ENCODE measurements around the gene STK11.
"Not testable (repeated sequence)": the region's sequence is repeated elsewhere in the genome, so short reads cannot be mapped to it uniquely, and the experiment has no call there.

The STK11 gene

DNA sequence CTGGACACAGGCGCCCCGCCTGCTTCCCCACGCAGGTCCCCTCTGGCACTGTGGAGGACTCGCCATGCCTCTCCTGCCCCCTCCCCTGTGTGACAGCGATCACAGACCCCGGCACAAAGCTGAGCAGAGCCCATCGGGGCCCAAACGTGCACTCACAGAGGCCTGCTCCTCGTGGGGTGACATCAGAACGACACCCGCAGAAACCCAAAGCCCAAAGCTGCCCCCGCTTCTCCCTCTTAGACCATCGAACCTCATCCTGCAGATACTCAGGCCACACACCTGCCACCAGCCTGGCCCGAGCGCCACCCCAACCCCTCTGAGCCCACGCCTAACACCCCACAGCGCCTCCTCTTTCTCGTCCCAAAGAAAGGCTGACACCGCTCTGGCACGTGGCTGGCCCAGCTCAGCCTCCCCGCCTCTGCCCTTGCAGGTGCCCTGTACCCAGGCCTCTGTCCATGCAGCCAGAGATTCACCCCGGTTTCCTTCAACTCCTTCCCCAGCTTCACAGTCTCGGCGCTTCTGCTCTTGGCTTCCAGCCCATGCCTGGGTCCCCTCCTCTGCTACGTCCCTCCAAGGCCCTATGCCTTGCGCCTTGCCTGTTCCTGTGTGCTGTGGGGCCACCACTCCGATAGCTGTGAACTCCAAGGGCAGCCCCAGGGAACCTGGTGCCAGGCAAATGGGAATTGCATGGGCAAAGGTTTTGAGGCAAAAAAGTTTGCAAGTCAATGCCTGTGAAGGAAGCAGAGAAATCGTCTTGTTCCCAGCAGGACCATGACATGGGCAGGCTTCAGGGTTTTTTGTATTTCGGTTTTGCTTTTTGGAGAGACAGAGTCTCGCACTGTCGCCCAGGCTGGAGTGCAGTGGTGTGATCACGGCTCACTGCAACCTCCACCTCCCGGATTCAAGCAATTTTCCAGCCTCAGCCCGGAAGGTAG, 33.1 kb downstream of the STK11 start:
- no peak for DNase-seq

DNA sequence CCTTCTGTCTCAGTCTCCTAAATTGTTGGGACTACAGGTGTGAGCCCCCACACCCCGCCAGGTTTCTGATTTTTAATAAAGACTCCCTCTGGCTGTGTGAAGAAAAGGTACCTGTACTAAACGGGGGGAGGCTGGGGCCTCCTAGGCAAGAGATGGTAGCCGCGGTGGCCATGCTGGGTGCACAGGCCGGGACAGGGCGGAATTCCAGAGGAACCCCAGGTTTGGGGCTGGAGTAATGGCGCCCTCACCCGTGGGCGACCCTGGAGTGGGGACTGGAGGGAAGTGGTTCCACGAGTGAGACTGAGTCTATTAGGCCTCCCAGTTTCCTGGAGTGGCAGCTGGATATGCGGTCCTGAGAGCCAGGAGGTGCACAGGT, 33.8 kb downstream of the STK11 start:
- no peak for DNase-seq

DNA sequence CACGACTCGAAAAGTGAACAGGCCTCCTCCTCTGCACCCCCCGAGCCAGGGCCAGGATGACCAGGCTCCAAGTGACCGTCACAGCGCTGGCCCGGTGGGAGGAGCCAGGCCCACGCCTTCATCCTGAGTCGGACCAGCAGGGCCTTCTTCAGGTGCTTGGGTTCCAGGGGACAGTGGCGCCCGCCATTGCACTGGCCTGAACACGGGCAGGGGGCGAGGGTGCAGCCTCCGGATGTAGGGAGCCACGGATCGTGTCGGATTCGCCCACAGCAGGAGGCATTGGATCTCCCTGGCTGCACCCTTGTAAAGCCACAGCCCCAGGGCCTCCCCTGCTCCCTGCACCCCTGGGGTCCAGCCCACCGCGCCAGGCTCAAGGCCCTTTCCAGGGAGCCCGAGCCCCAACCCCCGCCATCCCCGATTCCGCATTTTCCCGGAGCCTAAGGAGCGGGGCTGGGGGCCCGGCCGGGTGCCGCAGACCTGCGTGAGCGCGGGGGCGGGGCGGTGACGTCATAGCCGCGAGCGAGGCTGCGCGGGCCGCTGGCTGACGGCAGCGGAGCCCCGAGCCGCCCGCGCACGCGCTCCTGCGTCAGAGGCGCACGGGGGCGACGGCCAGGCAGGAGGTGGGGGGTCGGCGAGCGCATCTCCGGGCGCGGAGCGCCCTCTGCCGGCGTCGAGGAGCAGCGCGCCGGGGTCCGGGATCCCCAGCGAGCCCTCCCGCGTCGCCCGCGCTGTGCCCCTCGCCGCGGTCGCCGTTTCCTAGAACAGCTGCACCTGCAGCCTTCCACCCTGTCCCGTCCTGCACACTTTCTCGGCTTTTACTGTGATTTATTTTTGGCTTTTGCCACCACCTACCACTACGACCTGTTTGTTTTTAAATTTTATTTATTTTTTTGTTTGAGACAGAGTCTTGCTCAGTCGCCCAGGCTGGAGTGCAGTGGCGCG, 34.5 kb downstream of the STK11 start:
- DNase-seq: peak; percentile 69 to 80

DNA sequence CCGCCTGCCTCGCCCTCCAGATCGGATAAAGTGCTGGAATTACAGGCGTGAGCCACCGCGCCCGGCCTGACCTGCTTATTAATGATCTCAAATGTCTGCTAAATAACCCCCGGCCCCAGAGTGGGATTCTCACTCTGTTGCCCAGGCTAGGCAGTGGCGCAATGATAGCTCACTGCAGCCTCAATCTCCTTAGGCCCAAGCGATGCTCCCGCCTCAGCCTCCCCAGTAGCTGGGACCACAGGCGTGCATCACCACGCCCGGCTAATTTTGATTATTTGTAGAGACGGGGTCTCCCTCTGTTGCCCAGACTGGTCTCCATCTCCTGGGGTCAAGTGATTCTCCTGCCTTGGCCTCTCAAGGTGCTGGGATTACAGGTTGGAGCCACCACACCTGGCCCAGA, 35.3 kb downstream of the STK11 start:
- no peak for DNase-seq

DNA sequence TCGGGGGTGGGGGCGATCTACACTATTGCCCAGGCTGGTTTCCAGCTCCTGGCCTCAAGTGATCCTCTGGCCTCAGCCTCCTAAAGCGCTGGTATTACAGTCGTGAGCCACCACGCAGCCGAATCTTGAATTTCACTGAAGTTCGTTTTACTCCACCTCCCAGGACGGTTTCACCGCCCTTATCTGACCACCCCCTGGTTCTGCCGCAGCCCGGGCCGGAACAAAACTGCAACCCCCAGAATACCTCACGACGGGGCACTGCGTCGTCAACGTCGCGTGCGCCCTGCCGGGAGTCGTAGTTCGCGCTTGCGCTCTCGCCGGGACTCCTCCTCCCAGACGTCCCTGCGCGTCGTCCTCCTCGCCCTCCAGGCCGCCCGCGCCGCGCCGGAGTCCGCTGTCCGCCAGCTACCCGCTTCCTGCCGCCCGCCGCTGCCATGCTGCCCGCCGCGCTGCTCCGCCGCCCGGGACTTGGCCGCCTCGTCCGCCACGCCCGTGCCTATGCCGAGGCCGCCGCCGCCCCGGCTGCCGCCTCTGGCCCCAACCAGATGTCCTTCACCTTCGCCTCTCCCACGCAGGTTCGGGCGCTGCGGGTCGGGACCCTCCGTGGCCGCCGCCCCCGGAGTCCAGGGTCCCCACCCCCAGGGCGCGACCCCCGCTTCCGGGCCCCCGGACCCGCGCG, 36.0 kb downstream of the STK11 start, which contains the start of gene ATP5F1D:
Gene ATP5F1D, plus strand, starts transcription at position 335 of the 679 bp plus-strand sequence. Its CDS starts 100 bp downstream, at position 435.
- peak; percentile 85 to 93 for DNase-seq

DNA sequence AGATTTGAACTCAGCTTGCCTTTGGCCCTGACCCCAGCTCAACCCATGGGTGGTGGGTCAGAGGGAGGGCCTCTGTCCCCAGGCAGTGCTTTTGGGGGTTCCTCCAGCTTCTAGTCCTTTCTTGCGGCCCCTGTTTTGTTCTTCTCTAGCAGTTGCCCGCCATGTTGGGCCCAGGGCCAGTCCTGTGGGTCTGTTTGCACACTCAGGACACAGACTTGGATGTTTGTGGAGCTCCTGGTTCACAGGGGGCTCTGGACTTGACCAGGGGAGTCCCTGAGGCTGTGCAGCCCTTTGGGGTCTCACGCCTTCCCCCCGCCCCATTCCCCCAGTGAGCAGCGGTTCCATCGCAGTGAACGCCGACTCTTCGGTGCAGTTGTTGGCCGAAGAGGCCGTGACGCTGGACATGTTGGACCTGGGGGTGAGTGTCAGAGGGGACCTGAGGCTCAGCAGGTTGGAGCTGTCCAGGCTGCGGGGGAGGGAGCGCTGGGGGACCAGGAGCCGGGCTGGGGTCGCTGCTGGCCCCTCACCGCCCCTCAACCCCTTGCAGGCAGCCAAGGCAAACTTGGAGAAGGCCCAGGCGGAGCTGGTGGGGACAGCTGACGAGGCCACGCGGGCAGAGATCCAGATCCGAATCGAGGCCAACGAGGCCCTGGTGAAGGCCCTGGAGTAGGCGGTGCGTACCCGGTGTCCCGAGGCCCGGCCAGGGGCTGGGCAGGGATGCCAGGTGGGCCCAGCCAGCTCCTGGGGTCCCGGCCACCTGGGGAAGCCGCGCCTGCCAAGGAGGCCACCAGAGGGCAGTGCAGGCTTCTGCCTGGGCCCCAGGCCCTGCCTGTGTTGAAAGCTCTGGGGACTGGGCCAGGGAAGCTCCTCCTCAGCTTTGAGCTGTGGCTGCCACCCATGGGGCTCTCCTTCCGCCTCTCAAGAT, 38.5 kb downstream of the STK11 start:
- peak; percentile 64 to 74 for DNase-seq

DNA sequence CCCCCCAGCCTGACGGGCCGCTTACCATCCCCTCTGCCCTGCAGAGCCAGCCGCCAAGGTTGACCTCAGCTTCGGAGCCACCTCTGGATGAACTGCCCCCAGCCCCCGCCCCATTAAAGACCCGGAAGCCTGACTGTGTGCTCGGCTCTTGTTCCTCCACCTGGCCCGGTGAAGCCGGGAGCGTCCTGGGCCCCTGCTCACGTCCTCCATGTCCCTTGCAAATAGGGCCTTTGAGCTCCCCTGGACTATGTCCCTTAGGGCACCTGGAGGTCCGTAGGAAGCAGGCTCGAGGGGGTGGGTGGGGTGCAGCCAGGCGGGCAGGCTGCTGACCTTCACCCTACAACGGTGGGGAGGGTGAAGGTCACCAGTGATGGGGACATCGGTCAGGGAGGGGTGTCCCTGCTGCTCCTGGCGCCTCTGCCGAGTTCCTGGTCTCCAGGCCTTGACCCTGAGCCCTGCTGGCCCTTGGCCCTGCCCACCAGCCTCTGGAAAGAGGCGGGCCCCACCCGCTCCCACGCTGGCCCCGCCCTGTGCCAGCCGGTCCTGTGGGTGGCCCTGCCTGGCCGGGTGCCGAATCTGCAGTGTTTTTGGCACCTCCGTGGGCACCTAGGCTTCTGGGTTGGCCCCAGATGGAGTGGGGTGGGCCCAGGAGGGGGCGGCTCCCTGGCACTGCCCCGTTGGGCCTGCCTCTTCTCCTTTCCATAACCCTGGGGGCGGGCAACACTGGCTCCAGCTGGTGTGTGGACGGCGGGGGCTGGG, 39.3 kb downstream of the STK11 start:
- no peak for DNase-seq

DNA sequence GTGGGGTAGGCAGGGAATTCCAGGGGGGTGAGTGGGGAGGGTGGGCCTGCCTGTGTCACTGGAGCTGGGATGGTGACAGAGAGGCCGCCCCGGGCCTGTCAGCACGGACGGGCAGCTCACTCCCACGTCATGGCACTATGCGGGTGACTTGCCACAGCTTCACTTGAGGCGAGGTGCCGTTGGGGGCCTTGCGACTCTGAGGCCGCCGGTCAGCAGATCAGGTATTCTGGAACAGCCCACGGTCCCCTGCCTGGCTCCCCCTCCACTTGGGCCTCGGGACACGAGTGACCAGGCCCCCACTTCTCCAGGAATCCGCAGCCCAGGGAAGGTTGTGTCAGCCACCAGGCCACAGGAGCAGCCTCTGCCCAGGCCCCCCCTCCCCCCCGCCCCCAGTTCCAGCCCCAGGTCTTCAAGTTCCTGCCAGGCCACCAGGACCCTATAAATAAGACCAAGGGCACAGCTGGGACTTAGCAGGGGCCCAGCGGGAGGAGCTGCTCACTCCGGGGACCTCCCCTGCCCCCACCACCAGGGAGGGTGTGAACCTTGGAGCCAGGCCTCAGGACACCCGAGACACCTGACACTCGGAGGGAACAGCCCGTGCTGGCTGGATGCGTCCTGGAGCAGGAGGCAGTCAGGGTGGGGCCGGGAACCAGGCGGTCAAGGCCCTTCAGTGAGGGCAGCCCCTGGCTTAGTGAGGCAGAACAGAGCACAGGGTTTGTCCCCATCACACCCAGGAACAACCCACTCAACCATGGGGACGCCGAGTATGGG, 40.1 kb downstream of the STK11 start:
- DNase-seq: no peak

DNA sequence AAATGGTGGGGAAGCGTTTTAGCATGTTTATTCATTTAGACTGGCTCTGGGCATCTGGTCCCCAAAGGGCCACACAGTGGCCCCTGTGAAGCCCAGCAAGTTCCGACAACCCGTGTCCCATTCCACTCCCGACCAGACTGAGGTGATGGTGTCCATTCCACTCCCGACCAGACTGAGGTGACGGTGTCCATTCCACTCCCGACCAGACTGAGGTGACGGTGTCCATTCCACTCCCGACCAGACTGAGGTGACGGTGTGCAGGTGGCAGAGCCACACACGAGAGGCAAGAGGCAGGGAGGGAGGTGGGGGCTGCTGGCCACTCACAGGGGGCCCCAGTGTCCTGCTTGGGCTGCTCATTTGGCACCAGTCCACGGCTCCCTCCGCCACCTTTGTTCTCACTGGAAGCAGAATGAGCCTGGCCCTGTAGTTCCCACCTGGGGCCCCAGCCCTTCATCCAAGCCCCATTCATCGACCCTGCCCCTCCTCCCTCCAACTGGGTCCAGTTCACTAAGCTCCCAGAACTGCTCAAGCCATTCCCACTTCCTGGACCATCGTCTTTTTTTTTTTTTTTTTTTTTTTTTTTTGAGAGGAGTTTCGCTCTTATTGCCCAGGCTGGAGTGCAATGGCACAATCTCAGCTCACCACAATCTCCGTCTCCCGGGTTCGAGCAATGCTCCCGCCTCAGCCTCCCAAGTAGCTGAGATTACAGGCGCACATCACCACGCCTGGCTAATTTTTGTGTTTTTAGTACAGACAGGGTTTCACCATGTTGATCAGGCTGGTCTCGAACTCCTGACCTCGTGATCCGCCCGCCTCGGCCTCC, 40.9 kb downstream of the STK11 start:
- not testable (repeated sequence) for DNase-seq

DNA sequence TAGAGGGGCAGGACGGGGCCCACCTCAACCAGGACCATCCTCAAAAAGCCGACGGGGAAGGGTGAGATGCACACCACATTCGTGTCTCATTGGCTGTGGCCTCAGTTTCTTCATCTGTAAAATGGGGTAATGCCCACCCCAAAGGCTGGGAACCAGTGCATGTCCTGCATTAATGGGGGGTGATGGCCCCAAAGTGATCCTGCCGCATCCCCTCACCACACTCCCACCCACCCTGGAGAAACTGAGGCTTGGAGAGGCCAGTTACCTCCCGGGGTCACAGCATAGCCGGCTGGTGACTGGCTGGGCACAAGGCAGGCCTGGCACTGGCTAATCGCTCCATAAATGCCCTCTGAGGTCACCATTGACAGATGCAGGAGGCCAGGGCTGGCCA, 42.2 kb downstream of the STK11 start:
- DNase-seq: no peak

DNA sequence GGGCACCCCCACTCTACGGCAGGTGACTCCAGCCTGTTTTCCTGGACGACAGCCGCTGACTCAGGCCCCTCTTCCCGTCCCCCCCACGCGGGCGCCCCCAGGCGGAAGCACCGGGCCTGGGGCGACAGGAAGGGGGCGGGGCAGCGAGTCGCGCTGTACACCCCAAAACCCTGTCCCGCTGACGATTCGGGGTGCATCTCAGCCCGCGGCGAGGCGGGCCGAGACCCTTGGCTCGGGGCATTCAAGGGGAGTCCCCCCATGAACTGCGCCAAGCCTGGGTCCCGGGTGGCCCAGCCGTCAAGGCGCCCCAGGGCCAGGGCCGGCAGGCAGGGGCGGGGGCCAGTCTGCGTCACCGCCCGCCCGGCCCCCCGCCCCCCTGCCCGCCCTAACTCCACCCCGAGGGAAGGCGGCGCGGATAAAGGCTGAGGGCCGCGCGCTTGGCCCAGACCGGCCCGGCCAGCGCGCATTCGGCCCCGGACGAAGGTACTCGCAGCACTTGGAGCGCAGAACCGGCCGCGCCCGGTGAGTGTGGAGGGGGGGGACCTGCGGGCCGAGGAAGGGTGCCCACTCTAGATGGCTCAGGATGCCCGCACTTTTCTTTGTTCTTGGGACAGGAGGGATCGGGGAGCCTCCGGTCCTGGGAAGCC, 42.7 kb downstream of the STK11 start, which contains the start of gene MIDN:
Gene MIDN, plus strand, starts transcription at position 445 of the 647 bp plus-strand sequence. CDS start 1,714 bp downstream, outside the sequence.
- peak; percentile 53 to 73 for DNase-seq

DNA sequence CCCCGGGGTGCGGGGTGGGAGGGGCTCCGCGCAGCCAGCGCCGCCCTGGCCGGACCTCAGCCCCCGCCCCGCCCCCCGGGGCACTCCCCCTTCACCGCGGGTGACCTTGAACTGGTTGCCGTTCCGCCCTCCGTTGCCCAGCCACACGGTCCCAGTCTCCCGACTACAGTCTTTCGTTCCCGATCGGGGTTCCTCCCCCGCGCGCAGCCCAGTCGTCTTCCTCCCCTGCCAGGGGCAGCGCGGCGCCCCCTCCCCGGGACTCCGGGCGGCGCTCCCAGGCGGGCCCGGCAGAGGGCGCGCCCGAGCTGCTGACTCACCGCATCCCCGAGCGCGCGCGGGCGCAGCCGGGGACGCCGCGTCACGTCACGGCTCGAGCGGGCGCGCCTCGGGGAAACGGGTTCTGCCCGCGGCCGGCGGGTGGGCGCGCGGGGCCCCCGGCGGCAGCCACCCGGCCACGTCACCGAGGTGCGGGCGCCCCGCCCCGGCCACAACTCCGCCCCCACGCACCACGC, 43.3 kb downstream of the STK11 start:
- peak; percentile 62 to 73 for DNase-seq

DNA sequence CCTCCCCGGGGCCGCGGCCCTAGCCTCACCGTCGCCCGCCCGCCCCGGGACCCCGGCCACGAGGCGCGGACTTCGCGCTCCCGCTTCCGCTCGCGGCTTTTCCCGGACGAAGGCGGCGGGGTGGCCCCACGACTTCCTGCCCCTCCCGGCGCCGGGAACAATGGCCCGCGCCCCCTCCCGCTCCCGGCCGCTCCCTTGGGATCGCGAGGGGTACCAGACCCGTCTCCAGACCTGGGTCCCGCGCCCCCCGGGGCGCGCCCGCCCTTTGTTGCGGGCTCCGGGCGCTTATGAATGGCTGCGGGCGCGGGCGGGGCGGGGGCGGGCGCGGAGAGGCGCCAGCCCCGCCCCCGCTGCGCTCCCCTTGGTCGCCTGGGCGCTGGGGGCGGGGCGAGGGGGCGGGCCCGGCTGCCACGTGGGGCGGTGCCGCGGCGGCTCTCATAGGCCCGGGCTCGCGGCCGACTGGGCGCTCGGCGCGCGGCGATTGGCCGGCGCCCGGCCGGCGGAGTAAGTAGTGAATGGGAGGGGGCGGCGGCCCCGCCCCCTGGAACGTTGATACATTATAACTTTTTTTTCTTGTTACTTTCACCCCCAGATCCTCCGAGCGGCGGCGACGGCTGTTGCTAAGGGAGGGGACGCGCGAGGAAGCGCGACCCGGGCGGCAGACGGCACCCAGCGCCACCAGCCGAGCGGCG, 43.9 kb downstream of the STK11 start:
- DNase-seq: peak; percentile 91

DNA sequence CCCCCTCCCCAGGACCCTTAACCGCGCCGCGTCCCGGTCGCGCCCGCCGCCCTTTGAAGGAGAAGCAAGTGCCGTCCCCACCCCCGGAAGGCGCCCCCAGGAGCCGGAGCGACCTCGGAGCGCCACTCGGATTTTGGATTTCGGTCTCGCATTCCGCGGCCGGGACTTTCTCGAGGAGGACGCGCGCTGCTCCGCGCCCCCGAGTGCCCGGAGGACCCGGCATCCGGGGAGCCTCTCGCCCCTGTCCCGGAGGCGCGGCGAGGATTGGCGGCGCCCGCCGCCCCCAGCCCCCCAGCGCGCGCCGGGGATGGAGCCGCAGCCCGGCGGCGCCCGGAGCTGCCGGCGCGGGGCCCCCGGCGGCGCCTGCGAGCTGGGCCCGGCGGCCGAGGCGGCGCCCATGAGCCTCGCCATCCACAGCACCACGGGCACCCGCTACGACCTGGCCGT, 44.4 kb downstream of the STK11 start:
- no peak for DNase-seq

DNA sequence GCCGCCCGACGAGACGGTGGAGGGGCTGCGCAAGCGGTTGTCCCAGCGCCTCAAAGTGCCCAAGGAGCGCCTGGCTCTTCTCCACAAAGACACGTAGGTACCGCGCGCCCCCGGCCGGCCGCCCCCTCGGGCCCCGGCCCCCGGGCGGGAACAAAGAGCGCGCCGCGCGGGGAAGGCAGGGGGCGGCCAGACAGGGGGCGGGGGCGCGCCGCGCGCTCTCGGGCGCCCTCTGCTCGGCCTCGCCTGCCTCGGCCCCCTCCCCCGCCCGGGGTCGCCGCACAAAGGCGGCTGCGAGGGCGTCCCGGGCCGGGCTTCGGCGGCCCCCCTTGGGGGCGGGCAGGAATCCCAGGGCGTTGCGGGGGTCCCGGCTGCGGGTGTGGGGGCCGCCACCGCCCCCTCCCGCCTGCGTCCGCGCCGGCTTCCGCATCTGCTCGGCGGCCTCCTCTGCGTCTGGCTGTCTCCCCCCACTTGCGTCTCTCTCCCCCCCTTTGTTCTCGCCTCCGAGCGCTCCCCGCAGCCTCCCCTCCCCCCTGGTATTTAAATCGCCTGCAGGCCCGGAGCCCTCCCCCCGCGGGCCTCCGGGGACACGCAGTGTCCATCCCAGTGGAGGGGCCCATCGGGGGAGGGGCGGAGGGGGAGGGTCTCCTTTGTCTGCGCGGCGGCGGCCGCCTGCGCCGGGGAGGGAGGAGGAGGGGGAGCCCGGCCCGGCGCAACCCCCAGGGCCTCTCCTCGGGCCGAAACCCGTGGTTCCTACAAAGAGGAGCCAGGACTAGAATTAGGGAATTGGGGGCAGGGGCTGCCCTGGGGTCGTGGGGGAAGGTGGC, 45.1 kb downstream of the STK11 start:
- peak; percentile 70 to 77 for DNase-seq
